Measurements from ENCODE around the gene DIAPH3.

DNA sequence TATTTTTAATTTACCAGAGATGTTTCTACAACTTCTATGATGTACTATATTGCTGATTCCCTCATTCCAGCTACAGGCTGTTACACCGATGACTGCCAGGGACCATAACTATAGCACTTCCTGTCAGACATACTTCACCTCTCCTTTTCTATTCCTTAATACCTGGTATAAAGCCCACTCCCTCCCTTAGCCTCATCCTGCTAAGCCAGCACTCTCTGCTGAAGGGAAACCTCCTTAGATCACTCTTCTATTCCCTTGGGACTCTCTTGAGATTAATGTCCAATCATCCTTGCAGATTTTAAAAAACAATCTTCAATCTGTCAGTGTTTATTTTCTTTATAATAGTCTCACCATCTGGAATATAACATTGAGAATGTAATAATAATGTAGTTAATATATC is 127.9 kb downstream of the DIAPH3 start:
- TF ChIP-seq, protein P1, sequence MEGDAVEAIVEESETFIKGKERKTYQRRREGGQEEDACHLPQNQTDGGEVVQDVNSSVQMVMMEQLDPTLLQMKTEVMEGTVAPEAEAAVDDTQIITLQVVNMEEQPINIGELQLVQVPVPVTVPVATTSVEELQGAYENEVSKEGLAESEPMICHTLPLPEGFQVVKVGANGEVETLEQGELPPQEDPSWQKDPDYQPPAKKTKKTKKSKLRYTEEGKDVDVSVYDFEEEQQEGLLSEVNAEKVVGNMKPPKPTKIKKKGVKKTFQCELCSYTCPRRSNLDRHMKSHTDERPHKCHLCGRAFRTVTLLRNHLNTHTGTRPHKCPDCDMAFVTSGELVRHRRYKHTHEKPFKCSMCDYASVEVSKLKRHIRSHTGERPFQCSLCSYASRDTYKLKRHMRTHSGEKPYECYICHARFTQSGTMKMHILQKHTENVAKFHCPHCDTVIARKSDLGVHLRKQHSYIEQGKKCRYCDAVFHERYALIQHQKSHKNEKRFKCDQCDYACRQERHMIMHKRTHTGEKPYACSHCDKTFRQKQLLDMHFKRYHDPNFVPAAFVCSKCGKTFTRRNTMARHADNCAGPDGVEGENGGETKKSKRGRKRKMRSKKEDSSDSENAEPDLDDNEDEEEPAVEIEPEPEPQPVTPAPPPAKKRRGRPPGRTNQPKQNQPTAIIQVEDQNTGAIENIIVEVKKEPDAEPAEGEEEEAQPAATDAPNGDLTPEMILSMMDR (IDR thresholded peaks at IDR 0.05) = no peak
- no peak for TF ChIP-seq POLR2A (IDR thresholded peaks at IDR 0.05)
